GM19023 (cell line): Measurements from ENCODE around the gene SORCS1.

ENCODE experiments used
- ATAC-seq: cut with Tn5 transposase; IDR thresholded peaks from one replicate; pipeline ENCODE4 v1.9.1; 2021; ENCODE audit warnings: mild to moderate bottlenecking, moderate library complexity; ENCODE audit not compliant: unreplicated experiment

Gene SORCS1

DNA sequence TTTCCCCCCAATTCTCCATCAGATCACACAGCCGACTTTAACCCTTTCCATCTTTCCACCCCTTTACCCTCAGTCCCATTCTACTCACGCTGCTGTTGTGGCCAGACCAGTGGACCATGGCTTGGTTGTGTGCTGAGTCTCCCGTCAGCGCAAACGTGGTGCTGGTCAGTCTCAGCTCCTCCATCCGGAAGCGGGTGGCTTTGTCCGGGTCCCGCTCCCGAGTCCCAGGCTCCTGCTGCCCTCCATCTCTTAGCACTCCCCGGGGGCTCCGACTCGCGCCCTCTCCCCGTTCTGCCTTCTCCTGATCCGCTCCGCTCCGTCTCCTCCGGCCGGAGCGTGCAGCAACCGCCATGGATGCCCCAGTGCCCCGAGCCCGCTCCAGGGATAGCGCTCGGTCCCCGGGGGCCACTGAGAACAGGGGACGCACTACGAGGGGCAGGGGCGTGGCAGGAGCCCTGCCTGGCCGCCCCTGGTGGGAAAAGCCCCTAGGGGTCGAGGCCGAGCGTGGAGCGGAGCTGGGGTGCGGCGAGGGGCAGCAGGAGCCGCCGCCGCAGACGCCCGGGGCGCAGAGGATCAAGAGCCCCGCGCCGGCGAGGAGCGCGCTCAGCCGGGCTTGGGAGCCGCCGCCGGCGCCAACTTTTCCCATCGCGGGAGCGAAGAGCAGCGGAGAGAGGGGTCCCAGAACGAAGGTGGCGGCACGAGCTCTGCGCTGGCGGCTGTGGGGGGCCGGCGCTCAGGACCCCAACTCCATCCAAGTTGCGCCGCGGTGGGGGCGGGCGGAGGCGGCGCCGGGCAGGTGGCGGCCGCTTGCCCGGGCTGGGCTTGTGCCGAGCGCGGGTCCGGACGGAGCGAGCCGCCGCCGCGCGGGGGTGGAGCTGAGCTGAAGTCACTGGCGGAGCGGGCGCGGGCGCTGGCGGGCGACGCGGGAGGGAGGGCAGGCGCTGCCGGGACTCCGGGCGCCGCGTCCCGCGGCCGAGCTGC is at the start of gene SORCS1:
TSS of gene SORCS1 (minus strand) at position 826 of the 981 bp plus-strand sequence.
- ATAC-seq, result no peak

DNA sequence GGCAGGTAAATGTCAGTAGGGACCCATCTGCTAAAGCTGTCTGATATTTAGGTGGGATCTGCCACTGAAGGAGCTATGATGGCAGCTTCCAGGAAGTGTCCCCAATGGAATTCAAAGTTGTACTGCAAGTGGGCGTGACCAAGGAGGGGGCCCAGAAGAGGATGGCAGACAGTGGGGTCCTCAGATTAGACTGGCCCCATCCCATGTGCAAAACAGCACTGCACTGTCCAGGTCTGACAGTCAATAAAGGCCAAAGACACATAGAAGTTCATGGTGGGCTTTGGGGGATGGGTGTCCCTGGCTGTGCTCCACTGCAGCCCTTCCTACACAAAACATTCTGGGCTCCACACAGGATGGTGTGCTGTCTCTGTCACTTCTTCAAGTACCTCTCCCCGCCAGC is 49.8 kb upstream of the SORCS1 start:
- ATAC-seq, result no peak

DNA sequence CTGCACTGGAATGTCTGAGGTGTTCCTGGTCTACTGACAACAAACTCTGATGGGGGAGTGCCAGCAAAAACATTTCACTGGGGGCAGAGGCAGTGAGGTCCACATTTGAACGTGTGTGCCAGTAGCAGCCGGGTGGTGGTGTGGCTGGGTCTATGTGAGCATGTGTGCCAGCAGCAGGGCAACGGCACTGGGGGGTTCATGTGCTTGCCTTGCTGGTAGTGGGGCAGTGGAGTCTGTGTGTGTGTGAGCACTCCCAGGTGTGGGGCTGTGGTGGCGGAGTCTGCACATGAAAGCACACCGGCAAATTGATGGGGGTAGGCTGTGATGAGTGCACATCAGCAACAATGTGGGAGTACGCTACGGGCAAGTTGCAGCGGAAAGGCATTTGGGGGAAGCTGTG is 49.4 kb upstream of the SORCS1 start:
- no peak for ATAC-seq

- no peak for ATAC-seq
Observed at GRCh38 chr10:107206833-107207232, 42.3 kb upstream of the SORCS1 start.

GRCh38 chr10:107169516-107169915 is 5.0 kb upstream of the SORCS1 start:
- no peak for ATAC-seq

GRCh38 chr10:107168738-107169137 is 4.2 kb upstream of the SORCS1 start:
- no peak for ATAC-seq

- ATAC-seq, result no peak
Observed at GRCh38 chr10:107166403-107166802, 1.9 kb upstream of the SORCS1 start.

- ATAC-seq, result no peak
Observed at GRCh38 chr10:107164992-107165391, 486 bp upstream of the SORCS1 start.

DNA sequence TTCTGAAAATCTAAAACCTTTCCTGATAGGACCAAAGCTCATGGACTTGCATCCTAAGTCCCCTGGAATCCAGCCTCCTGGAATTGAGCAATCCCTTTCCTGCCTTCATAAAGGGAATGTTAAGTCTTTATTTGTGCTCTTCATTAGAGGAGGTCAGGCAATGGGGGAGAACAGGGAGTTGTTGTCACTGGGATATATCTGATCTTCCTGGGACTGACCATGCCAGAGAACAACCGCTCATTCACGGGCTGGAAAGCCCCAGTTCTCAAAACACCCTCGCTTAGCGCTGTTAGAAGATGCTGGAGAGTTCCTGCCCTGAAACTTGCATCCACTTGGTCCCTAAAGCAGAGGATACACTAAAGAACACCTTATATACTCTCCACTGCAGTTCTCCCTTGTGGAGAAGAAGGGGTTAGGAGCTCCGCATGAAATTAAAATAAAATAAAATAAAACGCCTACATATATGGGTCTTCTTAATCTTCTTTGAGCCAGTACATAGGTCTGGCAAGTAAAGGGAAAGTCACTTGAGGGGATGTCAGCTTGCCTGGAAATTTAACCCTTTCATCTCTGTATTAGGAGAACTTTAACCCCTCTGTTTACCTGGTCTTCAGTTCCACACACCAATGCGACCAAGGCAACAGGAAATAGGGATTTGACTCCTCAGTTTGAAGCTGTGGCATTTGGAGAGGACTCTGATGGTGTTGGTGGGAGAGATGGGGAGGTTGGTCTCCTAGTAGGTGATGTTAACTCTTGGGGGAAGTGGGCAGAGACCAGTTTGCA is 1.2 kb downstream of the SORCS1 start:
- no peak for ATAC-seq

DNA sequence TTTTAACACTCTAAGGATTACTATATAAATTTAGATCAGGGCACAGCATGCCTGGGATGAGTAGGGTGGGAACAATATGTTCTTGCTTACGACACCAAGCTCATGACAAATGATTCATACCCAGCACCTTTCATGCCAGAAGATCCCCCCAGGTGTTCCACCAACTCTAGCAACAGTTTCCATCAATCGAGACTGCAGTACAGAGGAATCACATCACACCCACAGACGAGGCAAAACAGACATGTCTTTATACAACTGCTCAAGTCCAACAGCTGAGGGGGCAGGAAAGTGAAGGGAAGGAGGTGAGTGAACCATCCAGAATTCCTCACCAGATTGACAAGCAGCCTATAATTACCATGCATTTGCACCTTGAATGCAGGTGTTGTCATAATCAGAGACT is 3.6 kb downstream of the SORCS1 start:
- ATAC-seq, result no peak

- no peak for ATAC-seq
Observed at GRCh38 chr10:107159871-107160270, 4.6 kb downstream of the SORCS1 start.

DNA sequence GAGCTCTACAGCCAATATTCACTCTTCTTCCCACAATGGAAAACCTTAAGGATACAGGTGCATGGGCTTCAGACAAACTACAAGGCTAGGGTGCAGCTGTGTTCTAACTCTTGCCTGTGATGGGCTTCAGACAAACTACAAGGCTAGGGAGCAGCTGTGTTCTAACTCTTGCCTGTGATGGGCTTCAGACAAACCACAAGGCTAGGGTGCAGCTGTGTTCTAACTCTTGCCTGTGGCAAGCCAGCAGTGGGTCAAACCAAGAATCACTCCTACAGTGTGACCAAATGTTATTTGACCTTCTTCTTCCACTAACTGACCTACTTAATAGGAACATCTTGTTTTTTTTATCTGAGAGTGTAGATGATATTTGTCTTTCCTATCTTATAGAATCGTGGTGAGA is 7.4 kb downstream of the SORCS1 start:
- no peak for ATAC-seq

- no peak for ATAC-seq
Observed at GRCh38 chr10:107152087-107152486, 12.4 kb downstream of the SORCS1 start.

- ATAC-seq, result no peak
Observed at GRCh38 chr10:107148906-107149305, 15.6 kb downstream of the SORCS1 start.

GRCh38 chr10:107144490-107144889 is 20.0 kb downstream of the SORCS1 start:
- no peak for ATAC-seq

GRCh38 chr10:107141524-107142061 is 22.9 kb downstream of the SORCS1 start:
- ATAC-seq, result no peak

GRCh38 chr10:107139237-107139636 is 25.3 kb downstream of the SORCS1 start:
- no peak for ATAC-seq

GRCh38 chr10:107133656-107134055 is 30.9 kb downstream of the SORCS1 start:
- no peak for ATAC-seq

DNA sequence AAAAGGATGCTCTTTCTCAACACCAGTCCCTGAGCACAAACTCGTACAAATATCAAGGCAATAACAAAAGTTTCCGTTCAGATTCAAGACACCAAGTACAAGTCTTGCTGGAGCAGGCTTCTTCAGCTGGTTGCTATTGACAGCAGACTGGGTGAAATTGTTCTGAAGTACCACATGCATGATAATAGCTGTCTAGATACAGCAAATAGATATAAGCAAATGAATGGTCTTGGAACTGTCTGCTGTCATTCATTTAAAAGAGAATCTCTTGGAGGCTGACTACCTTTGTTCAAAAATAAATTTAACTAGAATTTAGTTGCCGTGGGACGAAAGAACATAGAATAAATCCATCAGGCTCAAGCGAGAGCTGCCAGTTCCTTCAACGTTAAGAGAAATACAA is 35.5 kb downstream of the SORCS1 start:
- no peak for ATAC-seq

- ATAC-seq, result no peak
Observed at GRCh38 chr10:107126512-107127065, 37.9 kb downstream of the SORCS1 start.

DNA sequence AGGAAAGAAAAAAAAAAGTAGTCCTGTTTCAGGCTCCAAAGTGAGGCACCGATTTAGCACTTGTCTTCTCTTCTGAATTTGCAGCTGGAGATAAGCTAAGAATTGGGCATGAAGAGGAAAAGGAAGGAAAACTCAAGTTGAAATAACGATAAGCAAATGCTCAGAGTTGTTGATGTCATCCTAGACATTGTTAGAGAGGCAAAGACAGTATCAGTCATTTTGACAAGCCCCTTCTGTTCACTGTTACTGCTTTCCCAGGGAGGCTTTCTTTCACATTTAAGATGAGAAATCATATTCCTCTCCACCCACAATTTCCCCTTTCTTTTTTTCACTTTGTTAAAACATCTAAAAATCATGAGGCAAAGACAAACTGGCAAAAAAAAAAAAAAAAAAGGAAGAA is 41.8 kb downstream of the SORCS1 start:
- no peak for ATAC-seq
